Measurements from ENCODE around the gene ARID1B. TPM values are rescaled to one million over a fixed set of nuclear protein-coding genes. Genes with fewer than 3 reads are reported as not detected.

Gene ARID1B
- total RNA-seq, 1 donor from 2014 or later = 223 TPM

DNA sequence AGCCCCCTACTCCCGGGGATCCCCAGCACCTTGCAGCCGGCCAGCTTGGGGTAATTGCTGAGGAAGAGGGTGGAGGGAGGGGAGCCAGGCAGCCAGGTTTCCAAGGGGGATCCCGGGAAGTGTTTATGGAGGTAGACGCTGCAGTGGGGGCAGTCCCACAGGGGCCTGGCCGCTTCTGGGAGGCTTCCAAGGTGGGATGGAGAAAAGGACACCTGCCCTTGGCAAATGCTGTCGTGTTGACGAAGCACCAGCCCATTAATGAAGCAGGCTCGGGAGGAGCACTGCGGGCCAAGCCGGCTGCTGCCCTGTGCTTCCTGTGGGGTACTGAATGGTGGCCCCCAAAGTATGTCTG, 463.8 kb downstream of the ARID1B start:
- no peak for DNase-seq (ENCODE audit: low spot score)

DNA sequence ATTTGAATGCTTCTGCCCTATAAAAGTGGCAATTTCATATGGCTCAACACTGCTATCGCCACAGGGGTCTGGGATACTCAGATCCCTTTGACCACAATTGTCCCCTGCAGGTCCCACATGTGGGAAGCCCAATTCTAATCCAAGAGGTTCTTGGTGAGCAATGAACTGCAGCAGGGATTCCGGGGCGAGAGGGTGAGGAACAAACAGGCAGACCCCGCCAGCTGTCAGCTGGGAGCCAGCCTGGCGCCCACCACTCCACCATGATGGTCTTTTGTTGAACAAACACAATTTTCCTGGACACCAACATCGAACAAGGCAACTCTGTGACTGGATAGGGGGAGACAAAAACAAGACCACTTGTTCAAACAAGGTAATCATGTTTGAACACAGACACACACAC, 465.6 kb downstream of the ARID1B start:
- DNase-seq (ENCODE audit: low spot score) = no peak

DNA sequence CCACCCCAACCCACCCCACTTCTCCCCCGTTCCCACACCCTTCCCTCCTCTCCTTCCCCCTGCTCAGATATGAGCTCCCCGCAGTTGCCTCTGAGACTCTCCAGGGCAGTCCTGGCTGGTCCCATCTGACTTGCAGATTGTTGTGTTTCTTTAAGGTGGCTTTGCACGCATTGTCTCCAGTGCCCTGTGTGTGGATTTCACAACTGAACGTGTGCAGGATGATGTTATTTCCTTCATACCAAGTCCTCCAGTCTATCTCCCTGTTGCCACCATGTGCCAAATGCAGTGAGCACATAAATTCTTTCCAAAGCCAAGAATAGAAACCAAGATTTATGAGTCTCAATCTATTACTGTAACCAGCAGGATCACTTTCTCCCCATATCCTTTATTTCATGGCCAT, 467.0 kb downstream of the ARID1B start:
- no peak for DNase-seq (ENCODE audit: low spot score)

DNA sequence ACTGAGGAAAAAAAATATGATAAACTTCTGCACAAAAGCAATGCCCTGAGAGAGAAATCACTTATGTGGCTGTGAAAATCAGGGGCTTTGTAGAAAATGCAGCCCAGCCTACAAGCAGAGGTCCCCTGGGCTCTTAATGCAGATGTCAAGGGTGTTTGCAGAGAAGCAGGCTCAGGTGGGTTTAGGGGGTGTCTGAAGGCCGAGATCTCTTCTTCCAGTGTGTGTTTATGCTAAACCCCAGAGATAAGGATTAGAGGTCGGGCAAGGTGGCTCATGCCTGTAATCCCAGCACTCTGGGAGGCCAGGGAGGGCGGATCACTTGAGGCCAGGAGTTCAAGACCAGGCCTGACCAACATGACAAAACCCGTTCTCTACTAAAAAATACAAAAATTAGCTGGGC, 467.6 kb downstream of the ARID1B start:
- no peak for DNase-seq (ENCODE audit: low spot score)

DNA sequence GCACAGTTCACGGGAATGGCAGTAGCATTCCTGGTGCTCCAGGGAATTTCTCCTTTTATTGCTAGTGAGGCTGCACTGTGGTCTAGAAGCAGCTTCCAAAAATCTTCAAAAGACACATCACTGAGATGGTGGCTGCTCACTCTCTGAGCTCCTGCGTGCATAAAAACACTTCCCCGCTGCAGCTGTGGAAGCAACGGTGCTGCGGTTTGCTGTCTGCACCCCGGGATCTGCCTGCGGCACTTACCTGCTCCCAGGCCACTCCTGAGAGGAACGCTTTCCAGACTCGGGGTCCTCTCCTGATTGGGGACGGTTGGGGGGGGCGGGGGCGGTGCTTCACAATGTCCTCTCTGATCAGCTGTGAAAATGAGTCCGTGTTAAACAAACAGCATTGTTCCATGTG, 468.3 kb downstream of the ARID1B start:
- DNase-seq (ENCODE audit: low spot score) = no peak

DNA sequence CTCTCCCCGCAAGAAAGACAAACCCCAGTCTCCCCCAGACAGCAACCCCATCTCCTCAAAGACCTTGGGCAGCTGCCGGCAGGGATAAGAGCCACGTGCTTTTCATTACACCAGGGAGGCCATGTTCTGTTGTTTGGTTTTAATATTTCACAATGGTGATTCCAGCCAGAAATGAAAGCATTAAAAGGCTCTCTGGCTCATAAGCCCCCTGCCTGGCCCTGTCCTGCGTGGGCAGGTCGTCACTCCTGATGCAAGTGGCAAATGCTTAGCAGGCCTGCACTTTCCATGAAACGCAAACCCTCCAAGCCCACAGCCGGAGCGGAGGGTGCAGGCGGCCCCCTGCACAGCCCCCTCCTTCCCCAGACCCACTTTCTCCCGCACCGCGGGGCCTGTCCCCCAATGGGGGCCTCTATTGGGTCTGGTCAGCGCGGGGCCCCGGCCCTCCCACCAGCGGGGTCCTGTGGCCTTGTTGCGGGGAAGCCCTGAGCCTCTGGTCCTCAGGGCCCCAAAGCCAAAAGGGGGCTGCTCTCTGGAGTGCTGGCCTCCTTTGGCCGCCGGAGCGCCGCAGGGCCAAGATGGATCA, 469.0 kb downstream of the ARID1B start:
- DNase-seq (ENCODE audit: low spot score) = no peak

DNA sequence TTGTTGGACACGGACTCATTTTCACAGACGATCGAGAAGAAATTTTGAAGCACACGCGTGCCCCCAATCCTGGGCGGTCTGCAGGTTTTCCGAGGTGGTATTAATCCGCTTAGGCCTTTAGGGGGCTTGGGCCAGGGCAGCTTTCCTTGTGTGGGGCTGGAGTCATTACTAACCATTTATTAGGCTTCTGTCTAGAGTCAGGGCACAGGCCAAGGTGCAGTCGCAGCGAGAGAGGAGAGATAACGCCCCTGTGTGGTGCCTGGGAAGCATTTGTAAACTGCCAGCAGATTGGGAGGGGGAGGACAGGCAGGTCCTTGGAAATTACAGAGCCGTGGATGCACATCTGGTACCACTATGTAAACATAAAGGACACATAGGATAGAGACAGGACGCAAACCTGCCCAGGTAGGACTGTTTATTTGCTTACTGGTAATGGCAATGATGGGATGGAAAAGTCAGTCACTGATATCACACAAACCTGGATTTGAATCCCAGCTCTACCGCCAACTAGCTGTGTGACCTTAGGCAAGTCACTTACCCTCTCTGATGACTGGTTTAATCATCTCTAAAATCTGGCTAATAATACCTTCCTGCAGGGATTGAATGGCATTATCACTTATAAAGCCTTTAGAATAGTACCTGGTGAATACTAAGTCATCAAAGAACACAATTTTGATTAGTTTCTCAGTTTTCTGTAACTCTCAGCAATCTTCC, 469.8 kb downstream of the ARID1B start:
- DNase-seq (ENCODE audit: low spot score) = no peak

DNA sequence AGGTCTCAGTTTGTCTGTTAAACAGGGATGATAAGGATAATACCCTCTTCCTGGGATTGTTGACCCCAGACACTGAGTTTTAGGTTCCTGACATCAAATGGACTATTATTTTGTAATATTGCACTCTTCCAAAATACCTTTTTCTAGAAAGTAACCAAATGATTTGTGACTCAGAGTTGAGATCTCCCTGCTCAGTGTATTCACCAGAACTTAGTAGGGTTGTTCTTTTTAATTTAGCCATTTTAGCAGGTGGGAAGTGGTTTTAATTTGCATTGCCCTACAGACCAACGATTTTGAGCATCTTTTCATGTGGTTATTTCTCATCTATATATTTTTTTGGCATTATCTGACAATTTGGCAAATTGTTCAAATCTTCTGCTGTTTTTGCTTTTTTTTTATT, 471.1 kb downstream of the ARID1B start:
- DNase-seq (ENCODE audit: low spot score) = no peak

DNA sequence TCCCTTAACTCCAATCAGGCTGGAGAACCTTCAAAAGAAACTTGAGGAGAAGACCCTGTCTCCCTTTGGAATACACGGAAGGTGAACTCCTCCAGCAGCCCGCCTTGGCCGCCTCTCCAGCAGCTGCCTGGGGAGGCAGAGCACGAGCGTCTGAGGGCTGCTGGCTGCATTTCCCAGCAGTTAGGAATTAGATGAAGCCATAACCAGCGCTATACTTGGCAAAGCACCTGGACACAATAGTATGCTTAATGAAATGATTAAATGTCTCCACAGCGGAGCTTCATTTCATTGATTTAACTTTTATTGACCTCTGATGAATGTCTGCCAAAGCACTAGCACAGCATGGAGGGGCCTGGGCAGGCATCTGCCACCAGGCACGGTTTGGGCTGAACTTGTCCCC, 472.6 kb downstream of the ARID1B start:
- no peak for DNase-seq (ENCODE audit: low spot score)

DNA sequence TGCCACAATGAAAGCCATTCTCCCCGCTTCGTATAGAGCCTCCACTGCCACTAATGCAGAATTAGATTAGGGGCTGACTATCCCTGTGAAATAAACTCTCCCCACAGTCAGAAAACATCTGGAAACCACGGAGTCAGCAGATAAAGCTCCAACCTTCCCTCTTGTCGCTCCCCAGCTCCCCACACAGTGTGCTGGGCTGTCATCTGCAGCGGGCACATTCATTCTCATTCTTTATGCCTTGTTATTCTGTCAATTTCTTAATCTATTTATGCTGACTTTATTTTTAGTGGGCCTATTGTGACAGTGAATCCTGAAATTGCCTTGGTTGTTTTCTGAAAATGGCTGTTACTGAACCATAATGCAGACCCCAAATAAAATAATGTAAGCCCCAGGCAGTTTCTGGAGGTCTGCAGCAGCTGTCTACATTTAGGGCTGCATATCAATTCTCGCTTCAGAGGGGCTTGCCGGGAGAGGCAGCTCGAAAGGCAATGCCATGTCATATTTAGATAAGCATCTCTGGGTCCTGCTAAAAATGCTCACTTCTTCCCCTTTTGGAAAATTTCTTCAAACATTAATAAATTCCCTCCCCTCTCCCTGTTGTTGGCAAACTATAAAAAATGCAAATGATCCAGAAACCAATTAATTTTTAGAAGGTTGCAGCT, 474.5 kb downstream of the ARID1B start:
- DNase-seq (ENCODE audit: low spot score) = no peak

DNA sequence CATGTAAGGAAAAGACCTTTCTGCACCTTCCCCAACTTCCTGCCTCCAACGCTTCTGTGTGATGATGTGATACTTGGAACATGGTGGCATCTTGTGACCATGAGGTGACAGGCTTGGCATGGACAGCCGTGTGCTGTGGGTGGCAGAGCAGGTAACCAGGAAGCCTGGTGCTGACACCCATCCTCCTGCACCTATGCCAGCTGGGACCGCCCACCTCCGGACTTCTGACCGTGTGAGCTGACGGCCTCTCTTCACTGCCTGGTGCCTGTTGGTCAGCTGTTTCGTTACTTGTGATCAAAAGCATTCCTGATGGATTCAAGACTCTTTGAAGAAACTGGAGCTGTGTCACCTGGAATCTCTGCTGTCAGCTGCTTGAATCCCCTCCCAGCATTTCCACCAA, 475.8 kb downstream of the ARID1B start:
- DNase-seq (ENCODE audit: low spot score) = no peak

DNA sequence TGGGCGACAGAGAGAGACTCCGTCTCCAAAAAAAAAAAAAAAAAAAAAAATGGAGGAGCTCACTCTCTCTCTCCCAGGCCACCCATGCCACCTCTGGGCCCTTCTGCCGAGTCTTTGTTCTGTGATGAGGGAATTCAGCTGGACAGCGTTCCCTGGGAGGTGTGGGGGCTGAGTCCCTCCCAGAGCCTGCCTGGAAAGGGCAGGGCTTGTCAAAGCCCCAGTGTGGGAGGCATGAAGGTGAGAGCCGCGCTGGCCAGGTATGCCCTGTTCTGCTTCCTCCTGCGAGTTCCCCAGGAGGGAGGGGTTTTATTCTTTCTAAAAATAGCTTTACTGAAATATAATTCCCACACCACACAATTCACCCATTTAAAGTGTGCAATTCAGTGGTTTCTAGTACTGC, 476.5 kb downstream of the ARID1B start:
- no peak for DNase-seq (ENCODE audit: low spot score)

DNA sequence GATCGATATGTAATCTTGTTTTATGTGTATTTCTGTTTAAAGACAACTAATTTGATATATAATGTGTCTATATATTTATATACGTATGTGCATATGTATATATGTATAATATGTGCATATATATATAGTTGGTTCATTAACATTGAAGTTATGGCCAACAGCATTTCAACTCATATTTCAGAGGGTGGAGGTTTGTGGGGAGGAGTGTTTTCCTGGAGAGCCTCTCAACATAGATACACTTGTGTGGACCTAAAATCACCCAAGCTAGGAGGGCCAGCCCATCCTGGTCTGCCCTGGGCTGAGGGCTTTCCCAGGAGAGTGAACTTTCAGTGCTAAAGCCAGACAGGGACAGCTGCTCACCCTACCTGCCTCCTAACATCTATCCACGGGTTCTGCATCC, 477.4 kb downstream of the ARID1B start:
- DNase-seq (ENCODE audit: low spot score) = no peak

DNA sequence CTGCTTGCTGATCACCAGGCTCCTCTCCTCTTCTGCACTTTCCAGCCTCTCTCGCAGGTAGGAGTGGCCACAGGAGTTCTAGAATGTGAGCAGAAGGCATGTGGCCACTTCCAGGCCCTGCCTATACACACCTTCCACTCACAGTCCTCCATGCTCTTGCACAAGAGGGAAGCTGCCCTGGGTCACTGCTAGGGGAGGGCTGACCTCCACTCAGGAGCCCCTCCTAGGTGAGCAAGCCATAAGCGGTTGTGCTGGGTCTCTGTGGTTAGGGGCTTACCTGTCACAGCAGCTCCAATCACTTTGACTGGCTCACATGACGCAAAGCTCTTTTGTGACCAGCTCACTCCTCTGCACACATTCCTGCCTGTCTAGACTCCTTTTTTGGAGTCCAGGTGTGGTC, 477.9 kb downstream of the ARID1B start:
- DNase-seq (ENCODE audit: low spot score) = no peak

DNA sequence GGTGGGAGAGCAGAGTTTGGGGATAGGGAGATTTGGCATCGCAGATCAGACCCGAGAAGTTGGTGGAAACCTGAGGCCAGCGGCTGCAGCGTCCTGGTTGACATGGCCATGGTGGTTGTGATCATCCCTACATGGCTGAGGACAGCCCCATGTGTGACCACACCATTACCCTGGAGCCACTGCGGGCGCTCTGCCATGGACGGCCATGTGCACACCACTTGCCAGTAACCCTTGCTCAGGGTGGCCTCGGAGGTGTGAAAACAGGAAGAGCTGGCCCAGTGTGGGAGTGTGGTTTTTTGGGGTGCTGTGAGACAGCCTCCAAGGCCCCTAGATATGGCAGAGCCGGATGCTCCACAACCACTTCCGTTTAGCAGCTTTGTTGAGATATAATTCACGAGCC, 481.7 kb downstream of the ARID1B start:
- DNase-seq (ENCODE audit: low spot score) = no peak

DNA sequence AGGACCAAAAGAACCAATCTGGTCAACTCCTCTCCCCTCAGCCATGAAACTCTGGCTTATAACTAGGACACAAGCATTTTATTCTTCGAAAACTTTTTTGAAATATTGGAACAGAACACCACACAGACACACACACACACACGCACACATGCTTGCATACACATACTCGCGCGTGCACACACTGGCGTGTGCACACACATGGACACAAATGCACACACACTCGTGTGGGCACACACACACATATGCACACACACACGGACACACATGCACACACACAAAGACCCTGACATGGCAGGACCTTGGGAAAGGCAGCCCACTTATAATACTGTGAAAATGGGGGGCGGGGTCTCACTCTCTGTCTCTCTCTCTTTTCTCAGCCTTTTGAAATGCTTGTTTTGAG, 482.3 kb downstream of the ARID1B start:
- DNase-seq (ENCODE audit: low spot score) = no peak
